GM21447 (cell line): ENCODE results near the gene OR7A17.

Experiments
- ATAC-seq: cut with Tn5 transposase; IDR thresholded peaks from one replicate; pipeline ENCODE4 v1.9.1; 2021; ENCODE audit not compliant: unreplicated experiment

The OR7A17 gene

DNA sequence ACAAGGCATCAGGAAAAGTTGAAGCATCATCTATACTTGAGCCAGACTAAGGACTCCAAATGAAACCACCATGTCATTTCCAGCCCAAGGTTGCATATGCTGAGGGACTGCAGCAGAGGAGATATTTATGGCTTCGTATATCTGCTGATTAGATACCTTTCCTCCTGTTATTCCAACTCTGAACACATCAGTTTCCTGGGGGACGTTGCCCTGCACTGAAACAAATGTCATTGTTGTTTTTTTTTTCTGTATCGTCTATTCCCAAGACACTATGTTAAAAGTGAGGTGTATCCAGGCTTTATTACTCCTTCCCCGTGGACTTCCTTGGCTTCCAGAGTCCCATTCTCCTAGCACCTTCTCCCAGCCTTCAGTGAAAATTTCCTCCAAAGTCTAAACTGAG is at the start of gene OR7A17:
TSS of gene OR7A17 (minus strand) at position 101 of the 400 bp plus-strand sequence. CDS start 4,777 bp downstream, outside the sequence.
- ATAC-seq, result no peak

- ATAC-seq, result no peak
Measured at GRCh38 chr19:14933506-14933905, 47.6 kb upstream of the OR7A17 start.

DNA sequence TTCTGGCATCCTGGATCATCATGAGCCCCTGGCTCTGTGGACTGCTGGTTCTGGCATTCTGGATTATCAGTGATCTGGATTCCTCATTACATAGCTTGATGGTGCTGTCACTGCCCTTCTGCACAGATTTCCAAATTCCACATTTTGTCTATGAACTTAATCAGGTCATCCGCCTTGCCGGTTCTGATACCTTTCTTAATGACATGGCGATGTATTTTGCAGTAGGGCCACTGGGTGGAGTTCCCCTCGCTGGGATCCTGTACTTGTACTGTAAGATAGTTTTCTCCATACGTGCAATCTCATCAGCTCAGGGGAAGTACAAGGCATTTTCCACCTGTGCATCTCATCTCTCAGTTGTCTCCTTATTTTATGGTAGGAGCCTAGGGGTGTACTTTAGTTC is 30.9 kb upstream of the OR7A17 start:
- no peak for ATAC-seq

- ATAC-seq, result no peak
Measured at GRCh38 chr19:14915116-14915515, 29.2 kb upstream of the OR7A17 start.

- no peak for ATAC-seq
Measured at GRCh38 chr19:14906711-14907110, 20.8 kb upstream of the OR7A17 start.

DNA sequence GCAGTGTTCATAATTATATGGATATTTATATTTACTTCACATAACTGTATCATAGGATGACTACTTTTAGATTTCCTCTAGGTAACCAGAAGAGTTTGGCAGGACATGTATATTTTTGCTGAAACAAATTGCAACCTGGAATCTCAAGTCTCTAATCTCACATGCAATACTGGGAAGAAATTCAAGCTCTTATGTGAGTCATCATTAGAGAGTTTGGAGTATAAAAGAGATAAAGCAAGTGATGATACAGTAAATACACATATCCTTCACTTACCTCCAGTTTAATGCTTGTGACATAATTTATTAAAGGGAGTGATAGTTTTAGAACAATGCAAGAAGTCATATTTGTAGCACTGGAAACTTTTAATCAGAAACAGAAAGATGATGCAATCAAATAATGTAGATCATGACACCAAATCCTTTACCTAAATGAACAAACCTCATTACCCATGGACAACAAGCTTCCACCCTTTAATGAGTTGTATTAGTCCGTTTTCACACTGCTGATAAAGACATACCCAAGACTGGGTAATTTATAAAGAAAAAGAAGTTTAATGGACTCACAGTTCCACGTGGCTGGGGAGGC is 15.8 kb upstream of the OR7A17 start:
- ATAC-seq, result no peak

DNA sequence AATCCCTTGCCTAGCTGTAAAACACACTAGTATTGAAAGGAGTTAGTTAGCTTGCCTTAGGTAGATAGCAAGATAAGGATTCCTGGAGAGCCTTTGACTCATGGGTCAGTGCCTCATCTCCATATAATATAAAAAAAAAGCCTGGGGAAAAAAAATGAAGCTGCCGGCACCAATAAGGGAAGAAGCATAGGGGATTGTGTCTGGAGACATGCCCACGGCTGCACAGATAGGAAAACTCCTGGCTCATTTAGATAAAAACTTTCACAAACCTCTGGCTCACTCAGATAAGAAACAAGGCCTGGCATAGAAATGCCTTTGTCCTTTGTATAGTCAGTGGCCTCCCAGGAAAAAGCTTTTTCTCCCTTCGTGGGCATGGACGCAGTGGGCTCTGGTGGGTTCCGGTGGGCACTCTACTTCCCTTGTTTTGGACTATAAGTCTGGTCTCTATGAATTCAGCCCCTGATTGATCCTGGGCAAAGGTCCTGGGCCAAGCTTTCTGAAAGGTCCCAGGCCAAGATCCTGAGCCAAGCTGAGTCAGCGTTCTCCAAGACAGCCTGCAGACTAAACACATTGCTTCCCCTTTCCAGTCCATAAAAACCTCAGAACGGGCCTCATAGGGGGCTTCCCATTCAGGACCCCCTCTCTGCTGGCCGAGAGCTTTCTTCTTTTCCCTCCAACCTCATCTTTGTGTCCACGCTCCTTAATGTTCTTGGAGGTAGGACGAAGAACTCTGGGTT is 4.9 kb upstream of the OR7A17 start:
- no peak for ATAC-seq

DNA sequence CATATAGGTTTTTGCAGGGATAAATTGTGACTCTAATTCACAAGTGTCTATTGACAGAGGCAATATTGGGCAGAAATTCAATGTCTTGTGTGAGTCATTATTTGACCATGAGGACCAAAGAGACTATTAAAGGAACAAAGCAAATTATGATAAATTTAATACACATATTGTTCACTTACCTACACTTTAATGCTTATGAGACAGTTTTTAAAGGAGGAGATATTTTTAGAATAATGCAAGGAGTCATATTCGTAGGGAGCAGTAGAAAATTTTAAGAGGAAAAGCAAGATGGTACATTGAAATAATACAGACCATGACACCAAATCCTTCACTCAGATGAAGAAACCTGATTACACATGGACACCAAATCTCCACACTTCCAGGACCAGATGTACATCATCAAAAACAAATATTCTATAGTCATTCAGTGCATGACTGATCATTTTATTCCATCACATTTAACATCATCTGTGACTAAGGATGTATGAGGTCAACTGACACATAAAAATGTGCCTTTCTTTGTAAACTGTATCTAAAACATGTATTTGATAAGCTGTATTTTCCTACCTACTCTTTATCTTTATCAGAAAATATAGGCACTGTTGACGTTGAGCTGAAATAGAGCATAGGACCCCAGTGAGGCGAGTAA is 4.2 kb upstream of the OR7A17 start:
- no peak for ATAC-seq

DNA sequence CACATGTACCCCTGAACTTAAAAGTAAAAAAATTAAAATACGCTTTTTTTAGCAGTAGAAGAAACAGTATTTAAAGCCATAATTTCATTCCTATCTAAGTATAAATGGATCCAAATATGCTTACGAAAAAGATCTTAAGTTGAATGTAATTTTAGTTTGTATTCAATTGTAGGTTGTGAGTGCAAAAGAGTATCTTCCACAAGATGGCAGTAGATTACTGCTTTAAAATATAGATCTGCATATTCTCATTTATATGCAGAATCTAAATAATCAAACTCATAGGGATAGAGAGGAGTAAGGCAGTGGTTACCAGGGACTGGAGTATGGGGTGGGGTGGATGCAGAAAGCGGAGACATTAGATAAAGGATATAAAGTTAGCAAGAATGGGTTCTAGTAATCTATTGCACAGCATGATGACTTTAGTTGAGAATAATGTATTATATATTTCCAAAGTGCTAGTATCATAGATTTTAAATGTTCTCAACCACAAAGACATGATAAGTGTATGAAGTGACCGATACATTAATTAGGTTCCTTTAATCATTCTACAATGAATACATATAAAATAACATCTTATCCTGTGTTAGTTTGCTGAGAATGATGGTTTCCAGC is 14.2 kb downstream of the OR7A17 start:
- ATAC-seq, result no peak

DNA sequence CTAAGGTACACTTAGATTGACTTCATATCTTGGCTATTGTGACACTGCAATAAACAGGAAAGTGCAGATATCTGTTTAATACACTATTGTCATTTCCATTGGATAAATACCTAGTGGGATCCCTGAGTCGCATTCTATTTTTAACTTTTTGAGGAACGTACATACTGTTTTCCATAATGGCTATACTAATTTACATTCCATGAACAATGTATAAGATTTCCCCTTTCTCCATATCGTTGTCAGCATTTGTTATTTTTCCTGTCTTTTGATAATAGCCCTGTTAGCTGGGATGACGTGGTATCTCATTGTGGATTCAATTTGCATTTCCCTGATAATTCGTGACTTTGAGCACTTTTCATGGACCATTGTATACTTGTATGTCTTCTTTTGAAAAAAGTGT is 17.4 kb downstream of the OR7A17 start:
- ATAC-seq, result no peak

DNA sequence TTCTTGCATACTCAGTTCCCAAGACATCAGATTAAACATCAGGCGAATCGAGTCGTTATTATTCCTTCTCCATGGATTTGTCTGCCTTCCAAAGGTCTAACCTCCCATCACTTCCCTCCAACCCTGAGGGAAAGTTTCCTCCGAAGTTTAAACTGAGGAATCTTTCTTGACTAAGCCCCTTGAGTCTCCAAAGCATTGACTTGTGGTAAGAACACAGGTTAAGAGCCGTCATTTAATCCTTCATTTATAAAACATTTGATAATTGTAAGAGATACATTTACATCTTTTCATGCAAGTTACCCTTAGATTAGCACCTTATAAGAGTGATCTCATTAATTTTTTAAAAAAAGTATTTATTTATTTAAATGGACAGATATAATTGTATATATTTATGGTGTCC is 37.1 kb downstream of the OR7A17 start, which contains the start of gene OR7A10:
TSS of gene OR7A10 (minus strand) at position 101 of the 400 bp plus-strand sequence. CDS start 7,045 bp downstream, outside the sequence.
- no peak for ATAC-seq

- ATAC-seq, result no peak
Measured at GRCh38 chr19:14843578-14843977, 42.4 kb downstream of the OR7A17 start.

DNA sequence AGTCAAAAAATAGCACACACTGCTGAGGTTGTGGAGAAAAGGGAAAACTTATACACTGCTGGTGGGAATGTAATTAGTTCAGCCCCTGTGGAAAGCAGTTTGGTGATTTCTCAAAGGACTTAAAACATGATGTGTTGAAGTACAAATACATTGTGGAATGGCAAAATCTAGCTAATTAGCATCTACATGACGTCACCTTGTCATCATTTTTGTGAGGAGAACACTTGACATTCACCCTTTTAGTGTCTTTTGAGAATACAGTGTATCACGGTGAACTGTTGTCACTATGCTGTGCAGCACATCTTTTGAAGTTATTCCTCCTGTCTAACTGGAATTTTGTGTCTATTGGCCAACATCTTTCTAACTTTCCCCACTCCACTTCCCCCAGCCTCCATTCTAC is 42.8 kb downstream of the OR7A17 start:
- ATAC-seq, result no peak

DNA sequence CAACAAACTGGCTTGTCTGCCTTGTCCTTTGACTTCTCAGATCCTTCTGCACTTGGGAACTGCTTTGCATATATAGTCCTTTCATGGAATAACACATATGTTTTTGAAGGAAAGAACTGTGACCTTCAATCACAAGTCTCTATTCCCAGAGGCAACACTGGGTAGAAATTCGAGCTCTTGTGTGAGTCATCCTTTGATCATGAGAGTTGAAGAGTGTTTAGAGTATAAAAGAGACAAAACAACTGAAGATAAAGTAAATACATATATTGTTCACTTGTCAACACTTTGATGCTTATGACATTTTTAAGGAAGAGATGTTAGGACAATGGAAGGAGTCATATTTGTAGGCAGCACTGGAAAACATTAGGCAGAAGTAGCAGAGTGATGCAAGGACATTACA is 45.7 kb downstream of the OR7A17 start:
- ATAC-seq, result no peak

DNA sequence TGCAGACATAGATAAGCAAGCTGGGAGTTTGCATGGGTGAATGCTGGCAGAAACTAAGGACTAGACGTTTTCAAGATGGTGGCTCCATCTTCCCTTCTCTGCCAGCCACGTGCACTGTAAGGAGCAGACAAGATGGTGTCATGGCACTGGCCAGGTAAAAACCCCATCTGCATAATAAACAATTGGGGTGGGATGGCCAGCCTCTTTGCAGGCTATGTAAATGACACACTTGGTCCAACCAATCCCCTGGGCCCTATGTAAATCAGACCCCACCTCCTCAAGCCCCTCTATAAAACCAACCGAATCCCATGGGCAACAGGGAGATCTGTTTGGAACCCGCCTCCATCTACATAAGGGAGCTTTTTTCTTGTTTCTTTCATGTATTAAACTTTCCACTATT is 48.5 kb downstream of the OR7A17 start:
- no peak for ATAC-seq

- ATAC-seq, result no peak
Measured at GRCh38 chr19:14835011-14835410, 50.9 kb downstream of the OR7A17 start, which contains the start of the genes OR7A5 and OR7C1. Gene OR7A5 (minus strand): TSS chr19:14835185. CDS start chr19:14828241, 6,944 bp downstream. Gene OR7C1 (minus strand): TSS chr19:14835185. CDS start chr19:14800136, 35,049 bp downstream.

DNA sequence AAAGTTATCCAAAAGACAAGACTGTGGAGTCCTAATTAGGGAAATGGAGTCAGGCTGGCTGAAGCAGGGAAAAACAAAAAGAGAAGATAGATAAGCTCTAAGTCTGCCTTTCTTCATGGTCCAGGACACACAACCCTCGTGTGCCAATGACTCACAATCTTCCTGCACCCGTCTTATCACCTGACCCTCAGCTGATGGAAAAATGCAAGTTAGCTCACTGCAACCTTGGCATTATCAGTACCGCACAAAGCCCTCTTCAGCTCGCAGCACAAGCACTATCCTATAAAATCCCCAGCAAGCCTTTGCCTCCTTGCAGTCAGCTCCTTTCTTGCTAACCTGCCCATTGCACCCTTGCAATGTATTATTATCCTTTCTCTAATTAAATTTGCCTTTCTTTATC is 55.2 kb downstream of the OR7A17 start:
- ATAC-seq, result no peak
